Fibroblast of lung (primary cell): Measurements from ENCODE around the gene FBLN2. TPM values are rescaled to one million over a fixed set of nuclear protein-coding genes. Genes with fewer than 3 reads are reported as not detected.

Experiments used
- DNase-seq, 2 donors: peaks; one replicate each; pipeline versions ENCODE4 v3.0.0 to v3.0.0-alpha.2; 2010; ENCODE audit warnings: low read depth in 2 of 2
- H2AFZ ChIP-seq: 2 replicates; pipeline ENCODE4 v1.5.1; 2012; ENCODE audit warnings: low read length, control low read depth, inconsistent platforms
- H3K27ac ChIP-seq: 2 replicates; pipeline ENCODE4 v1.5.1; 2011; ENCODE audit warnings: low read length, control low read depth; ENCODE audit not compliant: insufficient read depth
- H3K27me3 ChIP-seq: 2 replicates; pipeline ENCODE4 v1.5.1; 2011; ENCODE audit warnings: mild to moderate bottlenecking, low read length; ENCODE audit not compliant: control insufficient read depth, insufficient read depth
- H3K36me3 ChIP-seq: 2 replicates; pipeline ENCODE4 v1.5.1; 2011; ENCODE audit warnings: low read length; ENCODE audit not compliant: control insufficient read depth, insufficient read depth
- H3K4me1 ChIP-seq: 2 replicates; pipeline ENCODE4 v1.5.1; 2011; ENCODE audit warnings: low read length; ENCODE audit not compliant: control insufficient read depth, insufficient read depth; ENCODE audit errors: extremely low read depth
- H3K4me2 ChIP-seq: 2 replicates; pipeline ENCODE4 v1.5.1; 2011; ENCODE audit warnings: low read length, control low read depth; ENCODE audit not compliant: insufficient read depth; ENCODE audit errors: extremely low read depth
- H3K4me3 ChIP-seq, 4 experiments: fragments of 200-600 bp in 1 of 4; sonication (generic) in 1 of 4; replicated peaks in 1 of 4; 2 replicates each; pipeline ENCODE4 v1.5.1; 2011 to 2016; ENCODE audit warnings: low read length in 4 of 4, low read depth in 3 of 4, mild to moderate bottlenecking in 3 of 4, control low read depth in 2 of 4, inconsistent platforms in 1 of 4, mixed read lengths in 1 of 4; ENCODE audit not compliant: insufficient read depth in 1 of 4; ENCODE audit errors: control extremely low read depth in 1 of 4
- H3K79me2 ChIP-seq: 2 replicates; pipeline ENCODE4 v1.5.1; 2012; ENCODE audit warnings: mild to moderate bottlenecking, low read length, inconsistent platforms; ENCODE audit not compliant: control insufficient read depth, insufficient read depth
- H3K9ac ChIP-seq: 2 replicates; pipeline ENCODE4 v1.5.1; 2011; ENCODE audit warnings: mild to moderate bottlenecking, low read length, control low read depth; ENCODE audit not compliant: insufficient read depth
- H3K9me3 ChIP-seq: 2 replicates; pipeline ENCODE4 v1.5.1; 2012; ENCODE audit warnings: low read depth, low read length; ENCODE audit not compliant: control insufficient read depth, insufficient read depth
- H4K20me1 ChIP-seq: 2 replicates; pipeline ENCODE4 v1.5.1; 2011; ENCODE audit warnings: low read length; ENCODE audit not compliant: control insufficient read depth, insufficient read depth; ENCODE audit errors: extremely low read depth
- EZH2 ChIP-seq: IDR thresholded peaks from 2 replicates; pipeline ENCODE4 v1.5.1; 2012; ENCODE audit warnings: low read length, control low read depth, mild to moderate bottlenecking; ENCODE audit errors: missing control alignments
- polyA plus RNA-seq, 2 donors: library from polyadenylated mRNA; depleted of rRNA in 1 of 2; stranded (reverse) in 1 of 2; unstranded in 1 of 2; fragments of >200 nt; gene quantifications; 2 replicates each; pipeline ENCODE4 v1.2.1, GENCODE V29; 2011 to 2012; ENCODE audit warnings: missing spikeins in 1 of 2
- total RNA-seq: library from RNA; depleted of rRNA; stranded (reverse); fragments of >200 nt; gene quantifications from 2 replicates; pipeline ENCODE4 v1.2.1, GENCODE V29; 2014
- TF ChIP-seq, protein P1 (sequence below), 2 donors: IDR thresholded peaks in 1 of 2; conservative IDR thresholded peaks in 1 of 2; 1 replicate in 1 of 2; 2 replicates in 1 of 2; pipeline ENCODE4 v1.5.1; 2011 to 2012; ENCODE audit warnings: low read length in 2 of 2, control low read depth in 1 of 2, inconsistent platforms in 1 of 2, low read depth in 1 of 2, mild to moderate bottlenecking in 1 of 2

Gene FBLN2
- total and polyA plus RNA-seq, 2 donors (not counting 1 experiment from before 2014, with no cell fraction given) = 25.4 to 138 TPM

DNA sequence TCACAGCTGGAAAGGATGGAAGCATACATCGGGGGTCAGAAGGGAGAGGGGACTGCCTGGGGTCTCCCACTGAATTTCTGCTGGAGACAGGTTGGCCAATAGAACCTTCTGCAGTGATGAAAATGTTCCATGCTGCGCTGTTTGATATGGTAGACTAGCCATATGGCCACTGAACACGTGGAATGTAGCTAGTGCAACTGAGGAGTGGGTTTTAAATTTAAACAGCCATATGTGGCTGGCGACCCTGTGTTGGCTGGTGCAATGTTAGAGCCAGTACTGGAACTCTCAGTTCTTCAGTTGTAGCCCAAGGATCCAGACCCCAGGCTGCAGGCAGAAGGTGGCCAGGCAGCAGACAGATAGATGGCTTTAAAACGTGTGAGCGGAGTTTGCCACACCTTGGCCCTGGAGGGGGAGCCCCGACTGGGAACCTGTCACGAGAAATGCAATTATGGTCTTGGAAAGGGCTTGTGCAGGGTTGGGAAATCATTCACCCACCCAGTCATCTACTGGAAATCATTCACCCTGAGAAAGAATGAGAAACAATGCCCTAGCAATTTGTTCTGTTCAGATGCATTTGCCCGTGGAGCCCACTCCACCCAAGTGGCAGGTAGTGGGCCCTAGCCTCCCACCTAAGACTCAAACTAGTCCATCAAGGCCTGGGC is 127.6 kb downstream of the FBLN2 start:
- Histone ChIP-seq H3K4me2 (no peak overlapping the region), H3K4me1 (no peaks in the 10 kb centered on the region), H3K9ac (no peak overlapping the region), H4K20me1 (no peaks in the 10 kb centered on the region), H3K36me3 (no peaks in the 10 kb centered on the region), H2AFZ (no peak overlapping the region), H3K4me3 (no peak overlapping the region), H3K27ac (no peak overlapping the region), H3K27me3 (no peaks in the 10 kb centered on the region), H3K79me2 (no peaks in the 10 kb centered on the region), H3K9me3 (no peaks in the 10 kb centered on the region)
- TF ChIP-seq, protein P1, sequence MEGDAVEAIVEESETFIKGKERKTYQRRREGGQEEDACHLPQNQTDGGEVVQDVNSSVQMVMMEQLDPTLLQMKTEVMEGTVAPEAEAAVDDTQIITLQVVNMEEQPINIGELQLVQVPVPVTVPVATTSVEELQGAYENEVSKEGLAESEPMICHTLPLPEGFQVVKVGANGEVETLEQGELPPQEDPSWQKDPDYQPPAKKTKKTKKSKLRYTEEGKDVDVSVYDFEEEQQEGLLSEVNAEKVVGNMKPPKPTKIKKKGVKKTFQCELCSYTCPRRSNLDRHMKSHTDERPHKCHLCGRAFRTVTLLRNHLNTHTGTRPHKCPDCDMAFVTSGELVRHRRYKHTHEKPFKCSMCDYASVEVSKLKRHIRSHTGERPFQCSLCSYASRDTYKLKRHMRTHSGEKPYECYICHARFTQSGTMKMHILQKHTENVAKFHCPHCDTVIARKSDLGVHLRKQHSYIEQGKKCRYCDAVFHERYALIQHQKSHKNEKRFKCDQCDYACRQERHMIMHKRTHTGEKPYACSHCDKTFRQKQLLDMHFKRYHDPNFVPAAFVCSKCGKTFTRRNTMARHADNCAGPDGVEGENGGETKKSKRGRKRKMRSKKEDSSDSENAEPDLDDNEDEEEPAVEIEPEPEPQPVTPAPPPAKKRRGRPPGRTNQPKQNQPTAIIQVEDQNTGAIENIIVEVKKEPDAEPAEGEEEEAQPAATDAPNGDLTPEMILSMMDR (conservative IDR thresholded peaks at IDR 0.05 in 1 of 2, IDR thresholded peaks at IDR 0.05 in 1 of 2; ENCODE audit: low read depth in 1 of 2, low read length in 2 of 2) = no peak
- no peak for TF ChIP-seq EZH2
- no peak for DNase-seq

DNA sequence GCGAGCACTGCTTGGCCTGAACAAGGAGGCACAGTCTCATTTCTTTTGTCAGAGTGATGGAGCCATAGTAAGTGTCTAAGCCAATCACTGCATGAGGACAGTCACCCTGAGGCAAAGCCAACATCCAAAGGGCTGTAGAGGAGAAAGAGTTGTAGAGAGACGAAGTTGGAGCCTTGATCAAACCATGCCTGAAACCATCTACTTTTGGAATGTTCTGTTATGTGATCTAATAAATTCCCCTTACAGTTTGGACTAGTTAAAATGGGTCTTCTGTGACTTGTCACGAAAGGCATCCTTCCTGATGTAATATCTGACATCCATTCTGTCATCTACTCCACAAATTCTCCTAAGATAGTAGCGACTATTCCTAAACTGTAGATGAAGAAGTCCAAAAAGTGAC is 128.3 kb downstream of the FBLN2 start:
- no peak overlapping the region for H3K4me2 ChIP-seq
- H3K9me3 ChIP-seq = no peaks in the 10 kb centered on the region
- no peak overlapping the region for H2AFZ ChIP-seq
- H3K4me1 ChIP-seq = no peaks in the 10 kb centered on the region
- no peak overlapping the region for H3K9ac ChIP-seq
- H3K27ac ChIP-seq = no peak overlapping the region
- H3K79me2 ChIP-seq = no peaks in the 10 kb centered on the region
- no peak for TF ChIP-seq EZH2
- TF ChIP-seq, protein P1 (conservative IDR thresholded peaks at IDR 0.05 in 1 of 2, IDR thresholded peaks at IDR 0.05 in 1 of 2; ENCODE audit: low read depth in 1 of 2, low read length in 2 of 2) = no peak
- no peaks in the 10 kb centered on the region for H3K27me3 ChIP-seq
- H3K4me3 ChIP-seq = no peak overlapping the region
- H4K20me1 ChIP-seq = no peaks in the 10 kb centered on the region
- H3K36me3 ChIP-seq = no peaks in the 10 kb centered on the region
- no peak for DNase-seq

DNA sequence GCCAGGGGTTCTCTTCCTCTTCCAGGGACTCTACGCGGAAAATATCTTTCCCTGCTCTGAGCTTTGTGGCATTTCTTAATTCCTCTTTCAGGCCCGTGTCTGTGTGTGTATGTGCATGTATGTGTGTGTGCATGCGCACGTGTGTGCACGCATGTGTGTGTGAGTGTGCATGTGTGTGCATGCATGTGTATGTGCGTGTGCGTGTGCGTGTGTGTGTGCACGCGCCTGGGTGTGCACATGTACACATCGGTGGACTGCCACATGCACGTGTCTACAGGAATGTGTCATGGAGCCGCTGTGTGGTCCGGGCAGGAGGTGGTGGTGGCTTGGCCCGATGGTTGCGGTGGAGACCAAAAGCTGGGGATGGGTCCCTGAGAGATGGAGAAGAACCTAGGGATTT is 133.0 kb downstream of the FBLN2 start:
- no peaks in the 10 kb centered on the region for H3K27me3 ChIP-seq
- H3K4me1 ChIP-seq = no peaks in the 10 kb centered on the region
- DNase-seq = no peak
- H2AFZ ChIP-seq = no peak overlapping the region
- H3K4me2 ChIP-seq = no peak overlapping the region
- no peak for TF ChIP-seq EZH2
- TF ChIP-seq, protein P1 (conservative IDR thresholded peaks at IDR 0.05 in 1 of 2, IDR thresholded peaks at IDR 0.05 in 1 of 2; ENCODE audit: low read depth in 1 of 2, low read length in 2 of 2) = no peak
- H3K36me3 ChIP-seq = no peaks in the 10 kb centered on the region
- no peak overlapping the region for H3K27ac ChIP-seq
- H3K79me2 ChIP-seq = no peaks in the 10 kb centered on the region
- no peak overlapping the region for H3K9ac ChIP-seq
- H4K20me1 ChIP-seq = no peaks in the 10 kb centered on the region
- no peak overlapping the region for H3K4me3 ChIP-seq
- H3K9me3 ChIP-seq = no peaks in the 10 kb centered on the region
